Ishikawa (cell line): ENCODE results near the gene BMP4.

Experiments used
- CREB1 ChIP-seq: IDR thresholded peaks from 2 replicates; pipeline ENCODE4 v1.6.1; 2012; ENCODE audit warnings: low read depth
- EP300 ChIP-seq: IDR thresholded peaks from 2 replicates; pipeline ENCODE4 v1.6.1; 2012; ENCODE audit warnings: borderline replicate concordance
- RAD21 ChIP-seq: IDR thresholded peaks from 2 replicates; pipeline ENCODE4 v1.6.1; 2012; ENCODE audit warnings: low read depth
- YY1 ChIP-seq: IDR thresholded peaks from 2 replicates; pipeline ENCODE4 v1.6.1; 2012; ENCODE audit warnings: low read depth

DNA sequence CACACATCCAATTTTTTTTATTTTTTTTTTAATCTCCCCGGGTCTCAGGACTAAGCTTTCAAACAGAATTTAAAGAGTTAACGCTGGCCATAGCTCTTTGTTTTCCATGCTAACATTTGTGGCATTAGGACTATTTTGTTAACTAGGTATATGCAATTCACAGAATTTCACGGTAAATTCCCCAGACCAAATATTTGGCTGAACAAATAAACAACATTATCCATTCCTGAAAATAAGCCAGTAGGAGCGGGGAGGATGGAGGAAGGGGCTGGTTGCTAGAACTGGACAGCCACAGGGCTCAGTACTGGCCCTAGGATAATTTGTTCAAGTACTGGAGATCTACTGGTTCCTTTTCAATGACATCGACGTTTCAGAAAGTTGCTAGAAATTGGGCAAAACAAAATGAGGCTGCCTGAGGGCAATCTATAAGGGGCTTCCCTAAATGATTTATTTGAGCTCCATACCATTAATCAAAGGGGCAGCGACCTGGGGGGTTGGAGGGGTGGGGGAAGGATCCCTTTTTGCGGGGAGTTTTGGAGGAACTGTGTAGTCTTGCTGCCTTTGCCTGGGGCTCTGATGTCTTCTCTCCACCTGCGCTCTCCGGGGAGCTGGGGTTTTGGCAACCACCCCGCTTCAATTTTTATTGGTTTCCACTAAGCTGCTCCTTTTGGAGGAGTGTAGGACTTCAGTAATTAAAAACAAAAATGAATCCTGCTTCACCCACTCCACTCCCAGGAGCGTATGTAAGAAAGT, 9.0 kb downstream of the BMP4 start:
- TF ChIP-seq EP300: no peak
- TF ChIP-seq YY1: no peak
- no peak for TF ChIP-seq CREB1
- no peak for TF ChIP-seq RAD21
